ENCODE data around the gene SUFU. TPM values are rescaled to one million over a fixed set of nuclear protein-coding genes. Genes with fewer than 3 reads are reported as not detected.

SUFU gene
- total and polyA plus RNA-seq, 2 experiments from 2014 or later, result 2.8 to 5.6 TPM

DNA sequence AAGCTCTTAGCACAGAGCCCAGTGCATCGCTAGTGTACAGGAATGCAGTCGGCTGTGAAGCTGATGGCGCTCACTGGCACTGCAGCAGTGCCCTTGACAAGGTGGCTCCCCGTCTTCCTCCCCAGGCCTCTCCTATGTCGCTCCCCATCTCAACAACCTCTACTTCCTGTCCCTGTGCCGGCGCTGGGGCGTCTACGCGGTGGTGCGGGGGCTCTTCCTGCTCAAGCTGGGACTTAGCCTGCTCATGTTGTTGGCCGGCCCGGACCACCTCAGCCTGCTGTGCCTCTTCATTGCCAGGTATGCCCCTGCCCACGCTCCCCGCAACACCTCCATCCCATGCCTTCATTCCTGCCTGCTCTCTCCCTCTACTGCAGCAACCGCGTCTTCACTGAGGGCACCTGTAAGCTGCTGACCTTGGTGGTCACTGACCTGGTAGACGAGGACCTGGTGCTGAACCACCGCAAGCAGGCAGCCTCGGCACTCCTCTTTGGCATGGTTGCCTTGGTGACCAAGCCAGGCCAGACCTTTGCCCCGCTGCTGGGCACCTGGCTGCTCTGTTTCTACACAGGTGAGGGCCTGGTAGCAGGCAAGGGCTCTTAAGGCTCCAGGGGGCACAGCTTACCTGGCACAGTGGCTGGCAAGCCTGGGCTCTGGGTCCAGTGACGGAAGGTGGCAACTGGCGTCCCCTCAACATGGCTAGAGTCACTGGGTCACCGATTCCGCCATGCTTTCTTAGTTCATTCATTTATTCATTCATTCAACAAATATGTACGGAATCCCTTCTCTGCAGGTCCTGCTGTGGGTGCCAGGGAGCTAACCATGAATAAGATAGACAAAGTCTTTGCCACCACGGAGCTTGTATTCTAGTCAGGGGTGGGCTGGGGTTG lies 30.1 kb upstream of the SUFU start:
- Histone ChIP-seq H3K4me1 (ENCODE audit: insufficient read depth) (no peaks in the 10 kb centered on the region), H3F3A (replicated peaks; ENCODE audit: low read depth) (no peaks in the 10 kb centered on the region), H3K4me3 (no peak overlapping the region), H3K27me3 (ENCODE audit: insufficient read depth) (no peaks in the 10 kb centered on the region), H4K20me1 (replicated peaks; ENCODE audit: insufficient read depth) (0 out of 2 replicates have a peak, but pooled peaks cover 3% of the 10 kb centered on the region), H3K9me2 (ENCODE audit: insufficient read depth) (no peaks in the 10 kb centered on the region), H3K27ac (ENCODE audit: low read depth) (no peak overlapping the region), H2AFZ (no peak overlapping the region), H3K4me2 (no peak overlapping the region), H3K79me2 (replicated peaks; ENCODE audit: insufficient read depth) (no peaks in the 10 kb centered on the region), H3K36me3 (ENCODE audit: insufficient read depth) (no peaks in the 10 kb centered on the region)
- Mint-ChIP-seq H3K4me1 (no peaks in the 10 kb centered on the region), H3K9me3 (no peaks in the 10 kb centered on the region), H3K4me3 (no peak overlapping the region; the same call in 2 of the 3 replicates), H3K27ac (no peak overlapping the region), H3K27me3 (ENCODE audit: insufficient read depth, low read depth, poor library complexity) (peaks cover 7% of the 10 kb centered on the region), H3K36me3 (ENCODE audit: low read depth) (peaks cover 12% of the 10 kb centered on the region)
- no peak for TF ChIP-seq POLR2AphosphoS5 (IDR thresholded peaks at IDR 0.05; ENCODE audit: low read depth)
- TF ChIP-seq CREB1 (CRISPR knock-in tag; IDR thresholded peaks at IDR 0.05; ENCODE audit: low read depth), result no peak
- TF ChIP-seq, protein P1, sequence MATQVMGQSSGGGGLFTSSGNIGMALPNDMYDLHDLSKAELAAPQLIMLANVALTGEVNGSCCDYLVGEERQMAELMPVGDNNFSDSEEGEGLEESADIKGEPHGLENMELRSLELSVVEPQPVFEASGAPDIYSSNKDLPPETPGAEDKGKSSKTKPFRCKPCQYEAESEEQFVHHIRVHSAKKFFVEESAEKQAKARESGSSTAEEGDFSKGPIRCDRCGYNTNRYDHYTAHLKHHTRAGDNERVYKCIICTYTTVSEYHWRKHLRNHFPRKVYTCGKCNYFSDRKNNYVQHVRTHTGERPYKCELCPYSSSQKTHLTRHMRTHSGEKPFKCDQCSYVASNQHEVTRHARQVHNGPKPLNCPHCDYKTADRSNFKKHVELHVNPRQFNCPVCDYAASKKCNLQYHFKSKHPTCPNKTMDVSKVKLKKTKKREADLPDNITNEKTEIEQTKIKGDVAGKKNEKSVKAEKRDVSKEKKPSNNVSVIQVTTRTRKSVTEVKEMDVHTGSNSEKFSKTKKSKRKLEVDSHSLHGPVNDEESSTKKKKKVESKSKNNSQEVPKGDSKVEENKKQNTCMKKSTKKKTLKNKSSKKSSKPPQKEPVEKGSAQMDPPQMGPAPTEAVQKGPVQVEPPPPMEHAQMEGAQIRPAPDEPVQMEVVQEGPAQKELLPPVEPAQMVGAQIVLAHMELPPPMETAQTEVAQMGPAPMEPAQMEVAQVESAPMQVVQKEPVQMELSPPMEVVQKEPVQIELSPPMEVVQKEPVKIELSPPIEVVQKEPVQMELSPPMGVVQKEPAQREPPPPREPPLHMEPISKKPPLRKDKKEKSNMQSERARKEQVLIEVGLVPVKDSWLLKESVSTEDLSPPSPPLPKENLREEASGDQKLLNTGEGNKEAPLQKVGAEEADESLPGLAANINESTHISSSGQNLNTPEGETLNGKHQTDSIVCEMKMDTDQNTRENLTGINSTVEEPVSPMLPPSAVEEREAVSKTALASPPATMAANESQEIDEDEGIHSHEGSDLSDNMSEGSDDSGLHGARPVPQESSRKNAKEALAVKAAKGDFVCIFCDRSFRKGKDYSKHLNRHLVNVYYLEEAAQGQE (IDR thresholded peaks at IDR 0.05; ENCODE audit: unreplicated experiment), result no peak
- no peak for TF ChIP-seq JUNB (IDR thresholded peaks at IDR 0.05; ENCODE audit: unreplicated experiment)
- TF ChIP-seq EZH2 (IDR thresholded peaks at IDR 0.05; ENCODE audit: low read depth, unreplicated experiment), result no peak
- TF ChIP-seq, protein P2, sequence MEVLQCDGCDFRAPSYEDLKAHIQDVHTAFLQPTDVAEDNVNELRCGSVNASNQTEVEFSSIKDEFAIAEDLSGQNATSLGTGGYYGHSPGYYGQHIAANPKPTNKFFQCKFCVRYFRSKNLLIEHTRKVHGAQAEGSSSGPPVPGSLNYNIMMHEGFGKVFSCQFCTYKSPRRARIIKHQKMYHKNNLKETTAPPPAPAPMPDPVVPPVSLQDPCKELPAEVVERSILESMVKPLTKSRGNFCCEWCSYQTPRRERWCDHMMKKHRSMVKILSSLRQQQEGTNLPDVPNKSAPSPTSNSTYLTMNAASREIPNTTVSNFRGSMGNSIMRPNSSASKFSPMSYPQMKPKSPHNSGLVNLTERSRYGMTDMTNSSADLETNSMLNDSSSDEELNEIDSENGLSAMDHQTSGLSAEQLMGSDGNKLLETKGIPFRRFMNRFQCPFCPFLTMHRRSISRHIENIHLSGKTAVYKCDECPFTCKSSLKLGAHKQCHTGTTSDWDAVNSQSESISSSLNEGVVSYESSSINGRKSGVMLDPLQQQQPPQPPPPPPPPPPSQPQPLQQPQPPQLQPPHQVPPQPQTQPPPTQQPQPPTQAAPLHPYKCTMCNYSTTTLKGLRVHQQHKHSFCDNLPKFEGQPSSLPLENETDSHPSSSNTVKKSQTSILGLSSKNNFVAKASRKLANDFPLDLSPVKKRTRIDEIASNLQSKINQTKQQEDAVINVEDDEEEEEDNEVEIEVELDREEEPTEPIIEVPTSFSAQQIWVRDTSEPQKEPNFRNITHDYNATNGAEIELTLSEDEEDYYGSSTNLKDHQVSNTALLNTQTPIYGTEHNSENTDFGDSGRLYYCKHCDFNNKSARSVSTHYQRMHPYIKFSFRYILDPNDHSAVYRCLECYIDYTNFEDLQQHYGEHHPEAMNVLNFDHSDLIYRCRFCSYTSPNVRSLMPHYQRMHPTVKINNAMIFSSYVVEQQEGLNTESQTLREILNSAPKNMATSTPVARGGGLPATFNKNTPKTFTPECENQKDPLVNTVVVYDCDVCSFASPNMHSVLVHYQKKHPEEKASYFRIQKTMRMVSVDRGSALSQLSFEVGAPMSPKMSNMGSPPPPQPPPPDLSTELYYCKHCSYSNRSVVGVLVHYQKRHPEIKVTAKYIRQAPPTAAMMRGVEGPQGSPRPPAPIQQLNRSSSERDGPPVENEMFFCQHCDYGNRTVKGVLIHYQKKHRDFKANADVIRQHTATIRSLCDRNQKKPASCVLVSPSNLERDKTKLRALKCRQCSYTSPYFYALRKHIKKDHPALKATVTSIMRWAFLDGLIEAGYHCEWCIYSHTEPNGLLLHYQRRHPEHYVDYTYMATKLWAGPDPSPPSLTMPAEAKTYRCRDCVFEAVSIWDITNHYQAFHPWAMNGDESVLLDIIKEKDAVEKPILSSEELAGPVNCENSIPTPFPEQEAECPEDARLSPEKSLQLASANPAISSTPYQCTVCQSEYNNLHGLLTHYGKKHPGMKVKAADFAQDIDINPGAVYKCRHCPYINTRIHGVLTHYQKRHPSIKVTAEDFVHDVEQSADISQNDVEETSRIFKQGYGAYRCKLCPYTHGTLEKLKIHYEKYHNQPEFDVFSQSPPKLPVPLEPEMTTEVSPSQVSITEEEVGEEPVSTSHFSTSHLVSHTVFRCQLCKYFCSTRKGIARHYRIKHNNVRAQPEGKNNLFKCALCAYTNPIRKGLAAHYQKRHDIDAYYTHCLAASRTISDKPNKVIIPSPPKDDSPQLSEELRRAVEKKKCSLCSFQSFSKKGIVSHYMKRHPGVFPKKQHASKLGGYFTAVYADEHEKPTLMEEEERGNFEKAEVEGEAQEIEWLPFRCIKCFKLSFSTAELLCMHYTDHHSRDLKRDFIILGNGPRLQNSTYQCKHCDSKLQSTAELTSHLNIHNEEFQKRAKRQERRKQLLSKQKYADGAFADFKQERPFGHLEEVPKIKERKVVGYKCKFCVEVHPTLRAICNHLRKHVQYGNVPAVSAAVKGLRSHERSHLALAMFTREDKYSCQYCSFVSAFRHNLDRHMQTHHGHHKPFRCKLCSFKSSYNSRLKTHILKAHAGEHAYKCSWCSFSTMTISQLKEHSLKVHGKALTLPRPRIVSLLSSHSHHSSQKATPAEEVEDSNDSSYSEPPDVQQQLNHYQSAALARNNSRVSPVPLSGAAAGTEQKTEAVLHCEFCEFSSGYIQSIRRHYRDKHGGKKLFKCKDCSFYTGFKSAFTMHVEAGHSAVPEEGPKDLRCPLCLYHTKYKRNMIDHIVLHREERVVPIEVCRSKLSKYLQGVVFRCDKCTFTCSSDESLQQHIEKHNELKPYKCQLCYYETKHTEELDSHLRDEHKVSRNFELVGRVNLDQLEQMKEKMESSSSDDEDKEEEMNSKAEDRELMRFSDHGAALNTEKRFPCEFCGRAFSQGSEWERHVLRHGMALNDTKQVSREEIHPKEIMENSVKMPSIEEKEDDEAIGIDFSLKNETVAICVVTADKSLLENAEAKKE (CRISPR knock-in tag; IDR thresholded peaks at IDR 0.05), result no peak
- TF ChIP-seq NANOG (IDR thresholded peaks at IDR 0.05; ENCODE audit: borderline replicate concordance), result no peak
- TF ChIP-seq EZH2phosphoT487 (IDR thresholded peaks at IDR 0.05; ENCODE audit: unreplicated experiment), result no peak
- TF ChIP-seq, protein P3, sequence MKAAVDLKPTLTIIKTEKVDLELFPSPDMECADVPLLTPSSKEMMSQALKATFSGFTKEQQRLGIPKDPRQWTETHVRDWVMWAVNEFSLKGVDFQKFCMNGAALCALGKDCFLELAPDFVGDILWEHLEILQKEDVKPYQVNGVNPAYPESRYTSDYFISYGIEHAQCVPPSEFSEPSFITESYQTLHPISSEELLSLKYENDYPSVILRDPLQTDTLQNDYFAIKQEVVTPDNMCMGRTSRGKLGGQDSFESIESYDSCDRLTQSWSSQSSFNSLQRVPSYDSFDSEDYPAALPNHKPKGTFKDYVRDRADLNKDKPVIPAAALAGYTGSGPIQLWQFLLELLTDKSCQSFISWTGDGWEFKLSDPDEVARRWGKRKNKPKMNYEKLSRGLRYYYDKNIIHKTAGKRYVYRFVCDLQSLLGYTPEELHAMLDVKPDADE (IDR thresholded peaks at IDR 0.05), result no peak
- TF ChIP-seq, protein P4, sequence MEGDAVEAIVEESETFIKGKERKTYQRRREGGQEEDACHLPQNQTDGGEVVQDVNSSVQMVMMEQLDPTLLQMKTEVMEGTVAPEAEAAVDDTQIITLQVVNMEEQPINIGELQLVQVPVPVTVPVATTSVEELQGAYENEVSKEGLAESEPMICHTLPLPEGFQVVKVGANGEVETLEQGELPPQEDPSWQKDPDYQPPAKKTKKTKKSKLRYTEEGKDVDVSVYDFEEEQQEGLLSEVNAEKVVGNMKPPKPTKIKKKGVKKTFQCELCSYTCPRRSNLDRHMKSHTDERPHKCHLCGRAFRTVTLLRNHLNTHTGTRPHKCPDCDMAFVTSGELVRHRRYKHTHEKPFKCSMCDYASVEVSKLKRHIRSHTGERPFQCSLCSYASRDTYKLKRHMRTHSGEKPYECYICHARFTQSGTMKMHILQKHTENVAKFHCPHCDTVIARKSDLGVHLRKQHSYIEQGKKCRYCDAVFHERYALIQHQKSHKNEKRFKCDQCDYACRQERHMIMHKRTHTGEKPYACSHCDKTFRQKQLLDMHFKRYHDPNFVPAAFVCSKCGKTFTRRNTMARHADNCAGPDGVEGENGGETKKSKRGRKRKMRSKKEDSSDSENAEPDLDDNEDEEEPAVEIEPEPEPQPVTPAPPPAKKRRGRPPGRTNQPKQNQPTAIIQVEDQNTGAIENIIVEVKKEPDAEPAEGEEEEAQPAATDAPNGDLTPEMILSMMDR (conservative IDR thresholded peaks at IDR 0.05; ENCODE audit: low read depth in 2 of 2), result no peak
- no peak for TF ChIP-seq ZNF331 (CRISPR knock-in tag; IDR thresholded peaks at IDR 0.05; ENCODE audit: low read depth)
- TF ChIP-seq STAT1 (IDR thresholded peaks at IDR 0.05; ENCODE audit: unreplicated experiment), result no peak
- no peak for TF ChIP-seq ZNF114 (CRISPR knock-in tag; IDR thresholded peaks at IDR 0.05)
- no peak for ATAC-seq
- no peak for DNase-seq (ENCODE audit: low spot score)
